Measurements from ENCODE around the gene MUC3A.

DNA sequence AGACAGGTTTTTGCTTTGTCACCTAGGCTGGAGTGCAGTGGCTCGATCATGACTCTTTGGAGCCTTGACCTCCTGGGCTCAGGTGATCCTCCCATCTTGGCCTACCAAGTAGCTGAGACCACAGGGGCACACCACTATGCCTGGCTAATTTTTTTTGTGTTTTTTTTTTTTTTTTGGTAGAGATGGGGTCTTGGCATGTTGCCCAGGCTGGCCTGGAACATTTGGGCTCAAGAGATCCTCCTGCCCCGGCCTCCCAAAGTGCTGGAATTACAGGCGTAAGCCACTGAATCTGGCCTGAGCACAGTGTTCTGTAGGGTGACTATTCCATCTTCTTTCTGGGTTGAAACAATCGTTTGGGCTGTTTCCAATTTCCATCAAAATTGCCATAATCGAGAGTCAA is 1.5 kb upstream of the MUC3A start:
- TF ChIP-seq CTCF (conservative IDR thresholded peaks at IDR 0.05; ENCODE audit: low read depth in 2 of 2) = no peak
- TF ChIP-seq EZH2 (IDR thresholded peaks at IDR 0.05; ENCODE audit: low read depth, unreplicated experiment) = no peak
- no peak for TF ChIP-seq POLR2AphosphoS5 (IDR thresholded peaks at IDR 0.05; ENCODE audit: low read depth)
- TF ChIP-seq, protein P1, sequence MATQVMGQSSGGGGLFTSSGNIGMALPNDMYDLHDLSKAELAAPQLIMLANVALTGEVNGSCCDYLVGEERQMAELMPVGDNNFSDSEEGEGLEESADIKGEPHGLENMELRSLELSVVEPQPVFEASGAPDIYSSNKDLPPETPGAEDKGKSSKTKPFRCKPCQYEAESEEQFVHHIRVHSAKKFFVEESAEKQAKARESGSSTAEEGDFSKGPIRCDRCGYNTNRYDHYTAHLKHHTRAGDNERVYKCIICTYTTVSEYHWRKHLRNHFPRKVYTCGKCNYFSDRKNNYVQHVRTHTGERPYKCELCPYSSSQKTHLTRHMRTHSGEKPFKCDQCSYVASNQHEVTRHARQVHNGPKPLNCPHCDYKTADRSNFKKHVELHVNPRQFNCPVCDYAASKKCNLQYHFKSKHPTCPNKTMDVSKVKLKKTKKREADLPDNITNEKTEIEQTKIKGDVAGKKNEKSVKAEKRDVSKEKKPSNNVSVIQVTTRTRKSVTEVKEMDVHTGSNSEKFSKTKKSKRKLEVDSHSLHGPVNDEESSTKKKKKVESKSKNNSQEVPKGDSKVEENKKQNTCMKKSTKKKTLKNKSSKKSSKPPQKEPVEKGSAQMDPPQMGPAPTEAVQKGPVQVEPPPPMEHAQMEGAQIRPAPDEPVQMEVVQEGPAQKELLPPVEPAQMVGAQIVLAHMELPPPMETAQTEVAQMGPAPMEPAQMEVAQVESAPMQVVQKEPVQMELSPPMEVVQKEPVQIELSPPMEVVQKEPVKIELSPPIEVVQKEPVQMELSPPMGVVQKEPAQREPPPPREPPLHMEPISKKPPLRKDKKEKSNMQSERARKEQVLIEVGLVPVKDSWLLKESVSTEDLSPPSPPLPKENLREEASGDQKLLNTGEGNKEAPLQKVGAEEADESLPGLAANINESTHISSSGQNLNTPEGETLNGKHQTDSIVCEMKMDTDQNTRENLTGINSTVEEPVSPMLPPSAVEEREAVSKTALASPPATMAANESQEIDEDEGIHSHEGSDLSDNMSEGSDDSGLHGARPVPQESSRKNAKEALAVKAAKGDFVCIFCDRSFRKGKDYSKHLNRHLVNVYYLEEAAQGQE (IDR thresholded peaks at IDR 0.05; ENCODE audit: unreplicated experiment) = no peak
- no peak for TF ChIP-seq EZH2phosphoT487 (IDR thresholded peaks at IDR 0.05; ENCODE audit: unreplicated experiment)
- no peak for TF ChIP-seq JUNB (IDR thresholded peaks at IDR 0.05; ENCODE audit: unreplicated experiment)
- TF ChIP-seq, protein P2, sequence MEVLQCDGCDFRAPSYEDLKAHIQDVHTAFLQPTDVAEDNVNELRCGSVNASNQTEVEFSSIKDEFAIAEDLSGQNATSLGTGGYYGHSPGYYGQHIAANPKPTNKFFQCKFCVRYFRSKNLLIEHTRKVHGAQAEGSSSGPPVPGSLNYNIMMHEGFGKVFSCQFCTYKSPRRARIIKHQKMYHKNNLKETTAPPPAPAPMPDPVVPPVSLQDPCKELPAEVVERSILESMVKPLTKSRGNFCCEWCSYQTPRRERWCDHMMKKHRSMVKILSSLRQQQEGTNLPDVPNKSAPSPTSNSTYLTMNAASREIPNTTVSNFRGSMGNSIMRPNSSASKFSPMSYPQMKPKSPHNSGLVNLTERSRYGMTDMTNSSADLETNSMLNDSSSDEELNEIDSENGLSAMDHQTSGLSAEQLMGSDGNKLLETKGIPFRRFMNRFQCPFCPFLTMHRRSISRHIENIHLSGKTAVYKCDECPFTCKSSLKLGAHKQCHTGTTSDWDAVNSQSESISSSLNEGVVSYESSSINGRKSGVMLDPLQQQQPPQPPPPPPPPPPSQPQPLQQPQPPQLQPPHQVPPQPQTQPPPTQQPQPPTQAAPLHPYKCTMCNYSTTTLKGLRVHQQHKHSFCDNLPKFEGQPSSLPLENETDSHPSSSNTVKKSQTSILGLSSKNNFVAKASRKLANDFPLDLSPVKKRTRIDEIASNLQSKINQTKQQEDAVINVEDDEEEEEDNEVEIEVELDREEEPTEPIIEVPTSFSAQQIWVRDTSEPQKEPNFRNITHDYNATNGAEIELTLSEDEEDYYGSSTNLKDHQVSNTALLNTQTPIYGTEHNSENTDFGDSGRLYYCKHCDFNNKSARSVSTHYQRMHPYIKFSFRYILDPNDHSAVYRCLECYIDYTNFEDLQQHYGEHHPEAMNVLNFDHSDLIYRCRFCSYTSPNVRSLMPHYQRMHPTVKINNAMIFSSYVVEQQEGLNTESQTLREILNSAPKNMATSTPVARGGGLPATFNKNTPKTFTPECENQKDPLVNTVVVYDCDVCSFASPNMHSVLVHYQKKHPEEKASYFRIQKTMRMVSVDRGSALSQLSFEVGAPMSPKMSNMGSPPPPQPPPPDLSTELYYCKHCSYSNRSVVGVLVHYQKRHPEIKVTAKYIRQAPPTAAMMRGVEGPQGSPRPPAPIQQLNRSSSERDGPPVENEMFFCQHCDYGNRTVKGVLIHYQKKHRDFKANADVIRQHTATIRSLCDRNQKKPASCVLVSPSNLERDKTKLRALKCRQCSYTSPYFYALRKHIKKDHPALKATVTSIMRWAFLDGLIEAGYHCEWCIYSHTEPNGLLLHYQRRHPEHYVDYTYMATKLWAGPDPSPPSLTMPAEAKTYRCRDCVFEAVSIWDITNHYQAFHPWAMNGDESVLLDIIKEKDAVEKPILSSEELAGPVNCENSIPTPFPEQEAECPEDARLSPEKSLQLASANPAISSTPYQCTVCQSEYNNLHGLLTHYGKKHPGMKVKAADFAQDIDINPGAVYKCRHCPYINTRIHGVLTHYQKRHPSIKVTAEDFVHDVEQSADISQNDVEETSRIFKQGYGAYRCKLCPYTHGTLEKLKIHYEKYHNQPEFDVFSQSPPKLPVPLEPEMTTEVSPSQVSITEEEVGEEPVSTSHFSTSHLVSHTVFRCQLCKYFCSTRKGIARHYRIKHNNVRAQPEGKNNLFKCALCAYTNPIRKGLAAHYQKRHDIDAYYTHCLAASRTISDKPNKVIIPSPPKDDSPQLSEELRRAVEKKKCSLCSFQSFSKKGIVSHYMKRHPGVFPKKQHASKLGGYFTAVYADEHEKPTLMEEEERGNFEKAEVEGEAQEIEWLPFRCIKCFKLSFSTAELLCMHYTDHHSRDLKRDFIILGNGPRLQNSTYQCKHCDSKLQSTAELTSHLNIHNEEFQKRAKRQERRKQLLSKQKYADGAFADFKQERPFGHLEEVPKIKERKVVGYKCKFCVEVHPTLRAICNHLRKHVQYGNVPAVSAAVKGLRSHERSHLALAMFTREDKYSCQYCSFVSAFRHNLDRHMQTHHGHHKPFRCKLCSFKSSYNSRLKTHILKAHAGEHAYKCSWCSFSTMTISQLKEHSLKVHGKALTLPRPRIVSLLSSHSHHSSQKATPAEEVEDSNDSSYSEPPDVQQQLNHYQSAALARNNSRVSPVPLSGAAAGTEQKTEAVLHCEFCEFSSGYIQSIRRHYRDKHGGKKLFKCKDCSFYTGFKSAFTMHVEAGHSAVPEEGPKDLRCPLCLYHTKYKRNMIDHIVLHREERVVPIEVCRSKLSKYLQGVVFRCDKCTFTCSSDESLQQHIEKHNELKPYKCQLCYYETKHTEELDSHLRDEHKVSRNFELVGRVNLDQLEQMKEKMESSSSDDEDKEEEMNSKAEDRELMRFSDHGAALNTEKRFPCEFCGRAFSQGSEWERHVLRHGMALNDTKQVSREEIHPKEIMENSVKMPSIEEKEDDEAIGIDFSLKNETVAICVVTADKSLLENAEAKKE (CRISPR knock-in tag; IDR thresholded peaks at IDR 0.05) = no peak
- TF ChIP-seq NANOG (IDR thresholded peaks at IDR 0.05; ENCODE audit: borderline replicate concordance) = no peak
- TF ChIP-seq ZNF331 (CRISPR knock-in tag; IDR thresholded peaks at IDR 0.05; ENCODE audit: low read depth) = no peak
- no peak for TF ChIP-seq CREB1 (CRISPR knock-in tag; IDR thresholded peaks at IDR 0.05; ENCODE audit: low read depth)
